ENCODE results near the gene ATP5ME.

- TF ChIP-seq CTCF (IDR thresholded peaks at IDR 0.05) (no peak), POLR2A (IDR thresholded peaks at IDR 0.05) (no peak)
Observed at GRCh38 chr4:722851-723360, 48.8 kb upstream of the ATP5ME start.

Data from body of pancreas (tissue), 4 donors.